GM12878 (cell line): ENCODE results near the gene BAHD1. TPM values are rescaled to one million over a fixed set of nuclear protein-coding genes. Genes with fewer than 3 reads are reported as not detected.

ENCODE experiments used
- ATAC-seq: fragments of 200-7000 bp; cut with Tn5 transposase; 3 replicates; pipeline ENCODE4 v1.9.1; 2020; ENCODE audit warnings: mild to moderate bottlenecking, moderate library complexity
- BruUV-seq: library from RNA; stranded (reverse); fragments of 400-500 nt; replicated peaks from 2 replicates; lab custom pipeline; 2021; lab: Mats Ljungman, UMichigan
- CTCF ChIA-PET: fragments of 300-600 bp; sonication (Branson Sonifier 250); formaldehyde crosslinking; extraction: SDS; loops from one replicate; lab custom pipeline; 2021; ENCODE audit warnings: inconsistent platforms; lab: Yijun Ruan, JAX
- POLR2A ChIA-PET: fragments of 350-600 bp; formaldehyde crosslinking; extraction: SDS; loops from one replicate; lab custom pipeline; 2021; ENCODE audit warnings: inconsistent platforms; lab: Charles Lee
- RAD21 ChIA-PET: fragments of 300-600 bp; sonication (Branson Sonifier 250); formaldehyde crosslinking; loops from one replicate; lab custom pipeline; 2023; ENCODE audit warnings: antibody characterized with exemption; ENCODE audit not compliant: unreplicated experiment; lab: Charles Lee
- SMC1A ChIA-PET: fragments of 300-600 bp; sonication (Branson Sonifier 250); formaldehyde crosslinking; loops from one replicate; lab custom pipeline; 2023; ENCODE audit not compliant: unreplicated experiment, uncharacterized antibody; lab: Charles Lee
- DNase-seq: peaks from one replicate; pipeline ENCODE4 v3.0.0-alpha.2; 2011; ENCODE audit warnings: low read depth, low spot score
- FAIRE-seq: peaks from 3 replicates; lab custom pipeline; 2011; peaks lifted over from hg19 to GRCh38; lab: Jason Lieb, UNC
- H2AFZ ChIP-seq: 2 replicates; pipeline ENCODE4 v1.6.0; 2011; ENCODE audit warnings: low read depth, low read length, control low read depth; ENCODE audit not compliant: control insufficient read depth
- H3K27ac ChIP-seq: 2 replicates; pipeline ENCODE4 v1.5.1; 2011; ENCODE audit warnings: control low read depth; ENCODE audit not compliant: control insufficient read depth, insufficient read depth
- H3K27me3 ChIP-seq, 2 experiments: replicated peaks in 1 of 2; 2 replicates each; pipeline versions ENCODE4 v1.6.0 to v1.6.1; 2011; ENCODE audit warnings: low read length in 1 of 2; ENCODE audit not compliant: control insufficient read depth in 2 of 2, insufficient read depth in 2 of 2
- H3K36me3 ChIP-seq, 2 experiments: 2 replicates each; pipeline ENCODE4 v1.5.1; 2011; ENCODE audit warnings: low read length in 1 of 2; ENCODE audit not compliant: control insufficient read depth in 2 of 2, insufficient read depth in 2 of 2
- H3K4me1 ChIP-seq: 2 replicates; pipeline ENCODE4 v1.6.1; 2011; ENCODE audit warnings: mild to moderate bottlenecking, low read length, moderate library complexity, mixed read lengths; ENCODE audit not compliant: control insufficient read depth, insufficient read depth
- H3K4me2 ChIP-seq: 2 replicates; pipeline ENCODE4 v1.6.0; 2011; ENCODE audit warnings: control low read depth; ENCODE audit not compliant: control insufficient read depth, insufficient read depth
- H3K4me3 ChIP-seq: fragments of 200-600 bp; sonication (generic); 2 replicates; pipeline ENCODE4 v1.5.1; 2016
- H3K79me2 ChIP-seq: 2 replicates; pipeline ENCODE4 v1.6.0; 2011; ENCODE audit warnings: low read length; ENCODE audit not compliant: control insufficient read depth, insufficient read depth
- H3K9ac ChIP-seq: 2 replicates; pipeline ENCODE4 v1.8.0; 2011; ENCODE audit warnings: low read length, control low read depth, mixed read lengths; ENCODE audit not compliant: control insufficient read depth, insufficient read depth
- H3K9me3 ChIP-seq: replicated peaks from 3 replicates; pipeline ENCODE4 v1.5.1; 2011; ENCODE audit warnings: mild to moderate bottlenecking, low read length; ENCODE audit not compliant: control insufficient read depth, insufficient read depth
- H4K20me1 ChIP-seq: 2 replicates; pipeline ENCODE4 v1.6.0; 2011; ENCODE audit not compliant: control insufficient read depth, insufficient read depth
- ATF3 ChIP-seq: IDR thresholded peaks from 2 replicates; pipeline ENCODE4 v1.6.1; 2011; ENCODE audit warnings: low read depth, mild to moderate bottlenecking, low read length, moderate library complexity, borderline replicate concordance; ENCODE audit errors: extremely low read depth
- BHLHE40 ChIP-seq, 2 experiments: fragments of 450-650 bp in 1 of 2; IDR thresholded peaks; 2 replicates each; pipeline ENCODE4 v1.6.1; 2011 to 2017; ENCODE audit warnings: low read depth in 2 of 2, borderline replicate concordance in 1 of 2, improper control_type of control experiment in 1 of 2, low read length in 1 of 2, mild to moderate bottlenecking in 1 of 2
- EED ChIP-seq: sonication (generic); IDR thresholded peaks from 2 replicates; pipeline ENCODE4 v1.6.1; 2016; ENCODE audit warnings: antibody characterized with exemption, low read depth
- IKZF1 ChIP-seq: fragments of 450-650 bp; conservative IDR thresholded peaks from 2 replicates; pipeline ENCODE4 v1.6.1; 2017; ENCODE audit warnings: antibody characterized with exemption, mild to moderate bottlenecking
- IRF4 ChIP-seq: IDR thresholded peaks from 2 replicates; pipeline ENCODE4 v1.6.1; 2011; ENCODE audit warnings: low read depth, low read length
- NFIC ChIP-seq: IDR thresholded peaks from 2 replicates; pipeline ENCODE4 v1.6.1; 2012; ENCODE audit warnings: low read depth, mild to moderate bottlenecking, inconsistent platforms, low read length, moderate library complexity
- SPI1 ChIP-seq: IDR thresholded peaks from 2 replicates; pipeline ENCODE4 v1.6.1; 2011; ENCODE audit warnings: low read depth, mild to moderate bottlenecking, low read length, moderate library complexity, borderline replicate concordance; ENCODE audit not compliant: insufficient read depth
- TBL1XR1 ChIP-seq: IDR thresholded peaks from 2 replicates; pipeline ENCODE4 v1.6.1; 2012; ENCODE audit warnings: low read depth, low read length, improper control_type of control experiment
- ZBED1 ChIP-seq: IDR thresholded peaks from 2 replicates; pipeline ENCODE4 v1.6.1; 2016; ENCODE audit warnings: borderline replicate concordance
- ZBTB4 ChIP-seq: fragments of 450-650 bp; formaldehyde crosslinking; IDR thresholded peaks from 2 replicates; pipeline ENCODE4 v1.4.0; 2022; ENCODE audit warnings: mild to moderate bottlenecking, moderate library complexity
- WGBS: methylation state at CpG from one replicate; pipeline ENCODE4 v1.1.6; 2016; ENCODE audit warnings: low lambda C conversion rate; ENCODE audit not compliant: insufficient replicate concordance, insufficient coverage; ENCODE audit errors: missing lambda C conversion rate; 5-methylcytosine and 5-hydroxymethylcytosine counted together
- in situ Hi-C: fragments of 300-500 bp; cut with MboI; formaldehyde crosslinking; loops from 9 replicates; pipeline ENCODE4 v1.14.3; 2018; ENCODE audit warnings: mixed read lengths
- intact Hi-C: fragments of 100-400 bp; cut with micrococcal nuclease; formaldehyde crosslinking; loops from one replicate; pipeline ENCODE4 v1.14.2; 2022; ENCODE audit not compliant: unreplicated experiment
- polyA plus RNA-seq, 11 experiments: library from polyadenylated mRNA; depleted of rRNA in 4 of 11; unstranded in 6 of 11; stranded (reverse) in 5 of 11; fragments of >200 nt; fragmentation: Nextera tagmentation in 4 of 11; fragmentation: Illumina TruSeq in 1 of 11; extraction: Ambion mirVana in 4 of 11; extraction: Trizol in 1 of 11; gene quantifications; 1 replicate in 1 of 11; 2 replicates in 10 of 11; pipeline versions ENCODE4 v1.2.1 to v1.2.3, GENCODE V29; 2011 to 2016; ENCODE audit warnings: inconsistent platforms in 2 of 11, missing spikeins in 2 of 11, low read depth in 1 of 11
- total RNA-seq, 4 experiments: library from RNA; depleted of rRNA in 3 of 4; stranded (reverse); fragments of >200 nt in 3 of 4; fragmentation: Illumina TruSeq in 1 of 4; extraction: Trizol in 1 of 4; gene quantifications; 2 replicates each; pipeline versions ENCODE4 v1.2.1 to v1.2.3, GENCODE V29; 2013 to 2021

Gene BAHD1
- total and polyA plus RNA-seq, 10 of the 15 experiments (the other 5 are each of a cell fraction or from before 2014, with no cell fraction given), result 0.21 to 21.8 (median 5.8) TPM

GRCh38 chr15:40495516-40495915 lies 54.8 kb downstream of the BAHD1 start (continued):
- no peak for TF ChIP-seq ZBTB4 (CRISPR knock-in tag)
- TF ChIP-seq ZBED1, result no peak
- TF ChIP-seq BHLHE40 (IDR thresholded peaks at IDR 0.05; ENCODE audit: borderline replicate concordance in 1 of 2, low read depth in 2 of 2, low read length in 1 of 2), result no peak

- BruUV-seq, result no TSS peak
- H3K36me3 ChIP-seq, result no peaks in the 10 kb centered on the region
- no peak overlapping the region for H3K4me2 ChIP-seq
- CTCF ChIA-PET, result no interaction called here
- FAIRE-seq (no peak), DNase-seq (no peak), ATAC-seq (no peak)
- intact Hi-C loops, result no loop called here
- RAD21 ChIA-PET, result no interaction called here
- no peak overlapping the region for H2AFZ ChIP-seq
- H3K4me1 ChIP-seq, result no peaks in the 10 kb centered on the region
- WGBS, result 53% methylated on average over 5 of the region's 5 CpGs
- no peaks in the 10 kb centered on the region for H3K9me3 ChIP-seq
- no peaks in the 10 kb centered on the region for H3K79me2 ChIP-seq
- H3K27me3 ChIP-seq, result no peaks in the 10 kb centered on the region; a peak in 1 of 4 replicates
- H3K9ac ChIP-seq, result no peak overlapping the region
- H3K4me3 ChIP-seq, result no peak overlapping the region
- in situ Hi-C loops, result no loop called here
- H4K20me1 ChIP-seq, result no peaks in the 10 kb centered on the region
- SMC1A ChIA-PET, result no interaction called here
- H3K27ac ChIP-seq, result no peak overlapping the region
- no peak for TF ChIP-seq IKZF1
- no peak for TF ChIP-seq IRF4
- no peak for TF ChIP-seq SPI1
- TF ChIP-seq NFIC, result no peak
- TF ChIP-seq ATF3, result no peak
- no peak for TF ChIP-seq TBL1XR1
- no peak for TF ChIP-seq EED
- POLR2A ChIA-PET, result no interaction called here
Measured at GRCh38 chr15:40498418-40498817, 57.7 kb downstream of the BAHD1 start.
